Upper lobe of right lung (tissue), 1 donor: Measurements from ENCODE around the gene MRTFA. TPM values are rescaled to one million over a fixed set of nuclear protein-coding genes. Genes with fewer than 3 reads are reported as not detected.
A peak's percentile ranks its signal among the peaks of the same experiment; 100 is the strongest.

Experiments used
- ATAC-seq: fragments of 200-7000 bp; cut with Tn5 transposase; one replicate; pipeline ENCODE4 v1.9.1; 2020; ENCODE audit warnings: mild to moderate bottlenecking, moderate library complexity
- DNase-seq: peaks from one replicate; pipeline ENCODE4 v3.0.0-alpha.2; 2020
- H3K27ac ChIP-seq: fragments of 200-600 bp; one replicate; pipeline ENCODE4 v1.8.0; 2022
- H3K27me3 ChIP-seq: fragments of 200-600 bp; one replicate; pipeline ENCODE4 v1.8.0; 2022; ENCODE audit warnings: mild to moderate bottlenecking
- H3K36me3 ChIP-seq: fragments of 200-600 bp; one replicate; pipeline ENCODE4 v1.8.0; 2022
- H3K4me1 ChIP-seq: fragments of 200-600 bp; one replicate; pipeline ENCODE4 v1.8.0; 2022
- H3K4me3 ChIP-seq: fragments of 200-600 bp; one replicate; pipeline ENCODE4 v1.8.0; 2022; ENCODE audit warnings: mild to moderate bottlenecking
- H3K9me3 ChIP-seq: fragments of 200-600 bp; one replicate; pipeline ENCODE4 v1.8.0; 2022
- intact Hi-C: fragments of 100-400 bp; cut with DNase I; formaldehyde crosslinking; loops from one replicate; pipeline ENCODE4 v1.11.0; 2022
- total RNA-seq: library from RNA; stranded (reverse); fragmentation: NEBNext Ultra II Directional; extraction: Animal tissue kit (Norgen Biotek cat#: 25700); gene quantifications from one replicate; pipeline ENCODE4 v1.2.1, GENCODE V29; 2021
- TF ChIP-seq, protein P1 (sequence below): fragments of 200-600 bp; IDR thresholded peaks from one replicate; pipeline ENCODE4 v1.8.0; 2022; ENCODE audit warnings: antibody characterized with exemption
- donor health status: DM: no; HTN: yes; CAD: no; lungs with severe emphysema.

The MRTFA gene
- total RNA-seq, 1 donor from 2014 or later: 60.4 TPM

DNA sequence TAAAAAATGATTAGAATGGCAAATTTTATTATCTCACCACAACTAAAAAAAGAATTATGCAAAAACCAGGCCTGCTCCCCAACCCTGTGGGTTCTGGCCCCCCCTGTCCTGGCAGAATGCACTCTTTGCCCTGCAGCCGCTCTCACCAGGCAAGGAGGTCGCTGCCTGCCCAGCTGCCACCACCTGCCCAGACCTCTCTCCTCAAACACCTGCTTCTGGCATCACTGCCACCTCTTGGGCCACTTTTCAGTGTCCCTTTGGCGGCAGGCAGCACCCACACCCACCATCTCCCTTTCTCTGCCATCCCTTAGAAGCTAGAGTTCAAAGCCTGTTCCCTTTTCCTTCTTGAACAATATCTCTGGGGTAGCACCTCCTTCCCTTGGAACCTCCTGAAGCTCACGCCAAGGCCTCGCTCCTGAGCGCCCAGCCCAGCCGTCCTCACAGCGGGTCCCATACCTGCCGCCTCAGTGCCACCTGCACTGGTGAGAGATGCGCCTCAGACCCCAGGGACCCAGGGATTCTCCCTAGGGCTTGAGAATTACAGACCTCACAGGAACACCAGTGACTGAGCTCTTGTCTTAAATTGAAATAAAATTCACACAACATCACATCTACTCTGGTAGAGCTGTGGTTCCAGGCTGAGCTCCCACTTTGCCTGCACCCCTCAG is 221.5 kb downstream of the MRTFA start:
- Histone ChIP-seq H3K36me3 (peaks cover 61% of the 10 kb centered on the region), H3K27me3 (no peaks in the 10 kb centered on the region), H3K9me3 (no peaks in the 10 kb centered on the region), H3K4me3 (no peak overlapping the region), H3K4me1 (peaks cover 12% of the 10 kb centered on the region), H3K27ac (no peak overlapping the region)
- no peak for ATAC-seq
- intact Hi-C loops: no loop called here
- TF ChIP-seq, protein P1, sequence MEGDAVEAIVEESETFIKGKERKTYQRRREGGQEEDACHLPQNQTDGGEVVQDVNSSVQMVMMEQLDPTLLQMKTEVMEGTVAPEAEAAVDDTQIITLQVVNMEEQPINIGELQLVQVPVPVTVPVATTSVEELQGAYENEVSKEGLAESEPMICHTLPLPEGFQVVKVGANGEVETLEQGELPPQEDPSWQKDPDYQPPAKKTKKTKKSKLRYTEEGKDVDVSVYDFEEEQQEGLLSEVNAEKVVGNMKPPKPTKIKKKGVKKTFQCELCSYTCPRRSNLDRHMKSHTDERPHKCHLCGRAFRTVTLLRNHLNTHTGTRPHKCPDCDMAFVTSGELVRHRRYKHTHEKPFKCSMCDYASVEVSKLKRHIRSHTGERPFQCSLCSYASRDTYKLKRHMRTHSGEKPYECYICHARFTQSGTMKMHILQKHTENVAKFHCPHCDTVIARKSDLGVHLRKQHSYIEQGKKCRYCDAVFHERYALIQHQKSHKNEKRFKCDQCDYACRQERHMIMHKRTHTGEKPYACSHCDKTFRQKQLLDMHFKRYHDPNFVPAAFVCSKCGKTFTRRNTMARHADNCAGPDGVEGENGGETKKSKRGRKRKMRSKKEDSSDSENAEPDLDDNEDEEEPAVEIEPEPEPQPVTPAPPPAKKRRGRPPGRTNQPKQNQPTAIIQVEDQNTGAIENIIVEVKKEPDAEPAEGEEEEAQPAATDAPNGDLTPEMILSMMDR: no peak
- DNase-seq: no peak

DNA sequence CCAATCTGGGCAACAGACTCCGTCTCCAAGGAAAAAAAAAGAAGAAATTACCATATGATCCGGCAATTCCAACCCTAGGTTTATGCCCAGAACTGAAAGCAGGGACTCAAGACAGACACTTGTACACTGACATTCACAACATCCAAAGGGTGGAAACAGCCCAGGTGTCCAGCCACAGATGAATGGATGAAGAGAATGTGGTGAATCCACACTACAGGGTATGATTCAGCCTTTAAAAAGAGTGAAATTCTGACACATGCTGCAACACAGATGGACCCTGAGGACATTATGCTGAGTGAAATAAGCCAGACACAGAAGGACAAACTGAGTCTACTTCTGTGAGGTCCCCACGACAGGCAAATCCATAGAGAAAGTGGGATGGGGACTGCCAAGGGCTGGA is 222.2 kb downstream of the MRTFA start:
- H3K4me1 ChIP-seq: peaks cover 12% of the 10 kb centered on the region
- no peak overlapping the region for H3K27ac ChIP-seq
- intact Hi-C loops: no loop called here
- H3K4me3 ChIP-seq: no peak overlapping the region
- no peaks in the 10 kb centered on the region for H3K9me3 ChIP-seq
- DNase-seq: no peak
- ATAC-seq: no peak
- no peaks in the 10 kb centered on the region for H3K27me3 ChIP-seq
- peaks cover 61% of the 10 kb centered on the region for H3K36me3 ChIP-seq
- TF ChIP-seq, protein P1: no peak

DNA sequence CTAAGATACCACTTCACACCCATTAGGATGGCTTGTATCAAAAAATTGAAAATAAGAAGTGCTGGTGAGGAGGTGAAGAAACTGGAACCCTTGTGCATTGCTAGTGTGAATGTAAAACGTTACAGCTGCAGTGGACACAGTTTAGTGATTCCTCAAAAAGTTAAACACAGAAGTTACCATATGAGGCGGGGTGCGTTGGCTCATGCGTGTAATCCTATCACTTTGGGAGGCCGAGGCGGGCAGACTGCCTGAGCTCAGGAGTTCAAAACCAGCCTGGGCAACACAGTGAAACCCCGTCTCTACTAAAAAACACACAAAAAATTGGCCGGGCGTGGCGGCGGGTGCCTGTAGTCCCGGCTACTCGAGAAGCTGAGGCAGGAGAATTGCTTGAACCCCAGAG is 222.6 kb downstream of the MRTFA start:
- no peak for ATAC-seq
- no peak for DNase-seq
- Histone ChIP-seq H3K4me3 (no peak overlapping the region), H3K9me3 (no peaks in the 10 kb centered on the region), H3K4me1 (peaks cover 12% of the 10 kb centered on the region), H3K27ac (no peak overlapping the region), H3K36me3 (peaks cover 61% of the 10 kb centered on the region), H3K27me3 (no peaks in the 10 kb centered on the region)
- intact Hi-C loops: no loop called here
- TF ChIP-seq, protein P1: no peak

DNA sequence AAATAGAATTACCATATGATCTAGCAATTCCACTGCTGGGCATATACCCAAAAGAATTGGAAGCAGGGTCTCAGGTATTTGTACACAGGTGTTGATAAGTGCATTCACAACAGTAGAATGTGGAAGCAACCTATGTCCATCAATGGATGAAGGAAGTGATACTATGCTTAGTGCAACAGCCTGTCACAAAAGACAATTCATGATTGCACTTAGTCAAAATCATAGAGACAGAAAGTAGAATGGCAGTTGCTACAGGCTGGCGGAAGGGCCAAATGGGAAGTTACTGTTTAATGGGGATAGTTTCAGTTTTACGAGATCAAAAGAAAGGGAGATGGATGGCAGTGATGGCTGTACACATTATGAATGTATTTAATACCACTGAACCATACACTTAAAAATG is 224.1 kb downstream of the MRTFA start:
- H3K4me1 ChIP-seq: peaks cover 12% of the 10 kb centered on the region
- ATAC-seq (peak; percentile 24), DNase-seq (no peak)
- no peak overlapping the region for H3K27ac ChIP-seq
- H3K27me3 ChIP-seq: no peaks in the 10 kb centered on the region
- H3K4me3 ChIP-seq: no peak overlapping the region
- H3K36me3 ChIP-seq: peaks cover 61% of the 10 kb centered on the region
- TF ChIP-seq, protein P1: no peak
- H3K9me3 ChIP-seq: no peaks in the 10 kb centered on the region
- intact Hi-C loops: no loop called here

DNA sequence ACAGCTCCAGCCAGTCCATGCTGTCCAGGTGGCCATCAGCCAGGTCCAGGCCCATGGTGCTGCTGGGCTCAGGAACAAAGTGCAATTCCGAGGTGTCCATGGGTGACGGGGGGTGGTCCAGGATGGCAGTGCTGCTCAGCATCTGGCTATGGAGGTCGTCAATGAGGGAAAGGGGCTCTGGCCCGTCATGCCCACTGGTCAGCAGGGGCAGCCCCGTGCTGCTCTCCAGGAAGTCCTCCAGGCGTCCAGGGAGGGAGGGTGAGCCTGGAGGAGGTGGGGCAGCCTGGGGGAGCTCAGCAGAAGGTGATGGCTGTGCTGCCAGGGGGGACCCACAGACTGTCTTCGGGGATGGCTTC is 225.0 kb downstream of the MRTFA start:
- DNase-seq: peak; percentile 58
- TF ChIP-seq, protein P1: no peak
- Histone ChIP-seq H3K36me3 (peaks cover 62% of the 10 kb centered on the region), H3K4me3 (no peak overlapping the region), H3K27ac (no peak overlapping the region), H3K27me3 (no peaks in the 10 kb centered on the region), H3K9me3 (no peaks in the 10 kb centered on the region), H3K4me1 (peaks cover 12% of the 10 kb centered on the region)
- no peak for ATAC-seq
- intact Hi-C loops: no loop called here
